Urothelium cell line (cell line): Measurements from ENCODE around the gene AKAP14.
"Not testable (repeated sequence)": the region's sequence is repeated elsewhere in the genome, so short reads cannot be mapped to it uniquely, and the experiment has no call there.

Experiments
- DNase-seq: peaks from one replicate; pipeline ENCODE4 v3.0.0; 2011; ENCODE audit warnings: low spot score, mixed read lengths
- FAIRE-seq: peaks from 2 replicates; lab custom pipeline; 2011; peaks lifted over from hg19 to GRCh38; lab: Jason Lieb, UNC

Gene AKAP14

GRCh38 chrX:119895843-119896326 lies at the start of gene AKAP14:
Gene AKAP14, plus strand, starts transcription at chrX:119895893. Its CDS starts 7,331 bp downstream, at chrX:119903224.
- no peak for DNase-seq
- FAIRE-seq, result no peak

GRCh38 chrX:119852382-119853353 lies 43.0 kb upstream of the AKAP14 start, which contains the start of gene UPF3B:
Gene UPF3B, minus strand, starts transcription at chrX:119852963. Its CDS starts 35 bp downstream, at chrX:119852928.
- DNase-seq (peak; percentile 89), FAIRE-seq (no peak)

GRCh38 chrX:119853444-119853843 lies 42.2 kb upstream of the AKAP14 start:
- DNase-seq, result no peak
- FAIRE-seq, result no peak

DNA sequence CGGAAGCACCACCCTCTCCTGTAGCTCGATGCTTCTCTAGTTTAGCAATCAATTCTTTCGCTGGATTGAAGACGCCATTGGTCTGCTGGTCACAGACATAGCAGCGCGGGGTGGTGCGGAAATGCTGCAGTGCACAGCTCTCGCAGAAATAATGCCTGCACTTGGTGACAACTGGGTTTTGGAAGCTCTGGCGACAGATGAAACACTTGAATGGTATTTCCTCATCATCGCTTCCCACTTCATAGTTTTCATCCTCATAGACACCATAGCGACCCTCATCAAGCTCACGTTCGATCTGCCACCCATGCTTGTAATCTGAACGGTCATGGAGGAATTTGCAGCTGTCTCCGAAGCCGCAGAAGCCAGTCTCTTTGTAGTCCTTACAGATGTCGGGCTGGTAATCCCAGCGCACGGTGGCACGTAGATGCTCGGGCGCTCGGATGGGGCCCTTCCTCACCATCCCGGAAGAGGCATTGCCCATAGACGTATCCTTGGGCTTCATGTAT lies 25.0 kb upstream of the AKAP14 start:
- FAIRE-seq, result no peak
- peak; percentile 2 for DNase-seq

DNA sequence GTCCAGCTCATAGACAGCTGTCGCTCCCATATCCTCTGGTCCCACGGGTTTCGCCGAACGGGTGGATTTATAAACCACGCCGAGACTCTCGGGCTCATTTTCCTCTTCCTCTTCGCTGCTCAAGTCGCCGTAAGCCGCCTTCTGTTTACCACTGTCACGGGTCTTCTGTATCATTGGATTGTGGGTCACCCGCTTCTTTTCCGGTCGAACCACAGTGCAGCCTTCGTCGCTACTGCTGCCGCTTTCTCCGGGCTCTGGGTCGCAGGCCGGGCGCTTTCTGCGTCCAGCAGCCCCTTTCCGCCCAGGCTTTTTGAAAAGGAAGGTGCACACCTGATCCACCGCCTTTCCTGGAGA lies 24.5 kb upstream of the AKAP14 start:
- FAIRE-seq (no peak), DNase-seq (no peak)

GRCh38 chrX:119871599-119872395 lies 23.9 kb upstream of the AKAP14 start, which contains the start of the genes NDUFA1 and RNF113A:
Gene NDUFA1, plus strand, starts transcription at chrX:119871832. Its CDS starts 80 bp downstream, at chrX:119871912.
Gene RNF113A, minus strand, starts transcription at chrX:119871733. Its CDS starts 120 bp downstream, at chrX:119871613.
- FAIRE-seq (no peak), DNase-seq (peak; percentile 70)

GRCh38 chrX:119878740-119879139 lies 17.0 kb upstream of the AKAP14 start:
- DNase-seq (no peak), FAIRE-seq (no peak)

DNA sequence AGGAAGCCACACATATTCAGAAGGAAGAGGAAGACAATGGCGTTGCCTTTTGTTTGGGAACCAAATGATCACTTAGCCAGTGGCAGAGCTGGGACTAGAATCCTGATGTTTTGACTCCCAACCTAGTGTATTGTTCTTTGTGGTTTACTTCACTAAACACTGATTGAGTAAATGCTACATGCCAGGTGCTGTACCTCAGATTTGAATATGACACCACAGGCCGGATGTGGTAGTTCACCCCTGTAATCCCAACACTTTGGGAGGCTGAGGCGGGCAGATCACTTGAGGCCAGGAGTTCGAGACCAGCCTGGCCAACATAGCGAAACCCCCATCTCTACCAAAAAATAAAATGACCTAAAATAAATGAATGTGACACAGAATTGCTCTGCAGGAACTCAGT lies 15.6 kb upstream of the AKAP14 start:
- no peak for FAIRE-seq
- no peak for DNase-seq

GRCh38 chrX:119880552-119881437 lies 14.9 kb upstream of the AKAP14 start:
- FAIRE-seq, result no peak
- DNase-seq, result peak; percentile 11

DNA sequence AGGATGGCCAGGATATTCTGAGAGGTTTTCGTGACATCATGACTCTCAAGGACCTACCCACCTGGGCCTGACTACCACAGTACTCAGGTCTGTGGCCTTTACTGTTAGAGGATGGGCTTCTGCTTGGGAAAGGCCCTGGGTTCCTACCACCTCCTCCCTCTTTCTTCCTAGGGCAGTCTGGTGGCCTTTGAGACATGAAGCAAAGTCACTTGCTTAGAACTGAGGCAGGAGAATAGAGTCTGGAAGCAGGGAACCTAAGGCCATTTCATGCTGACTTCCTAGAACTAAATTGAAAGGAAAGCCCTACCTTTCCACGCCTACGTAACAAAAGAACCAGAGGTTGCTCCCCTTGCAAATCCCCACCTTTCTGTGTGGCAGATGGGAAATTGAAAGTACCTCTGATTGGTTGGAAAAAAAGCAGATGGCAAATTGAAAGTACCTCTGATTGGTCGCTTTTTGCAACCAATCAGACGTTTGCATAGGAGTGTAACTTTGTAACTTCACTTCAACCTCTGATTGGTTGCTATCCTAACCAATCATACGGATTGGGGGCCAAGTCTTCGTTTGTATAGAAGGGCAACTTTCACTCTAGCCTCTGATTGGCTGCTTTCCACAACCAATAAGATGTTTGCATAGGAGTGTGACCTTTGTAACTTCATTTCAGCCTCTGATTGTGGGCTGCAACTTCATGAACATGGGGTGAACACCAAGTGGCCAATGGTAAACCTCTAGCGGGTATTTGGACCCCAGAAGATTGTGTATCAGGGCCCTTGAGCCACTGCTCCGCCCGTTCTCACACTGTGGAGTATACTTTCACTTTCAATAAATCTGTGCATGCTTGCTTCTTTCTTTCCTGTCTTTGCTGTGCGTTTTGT lies 9.9 kb upstream of the AKAP14 start:
- DNase-seq (no peak), FAIRE-seq (no peak)

DNA sequence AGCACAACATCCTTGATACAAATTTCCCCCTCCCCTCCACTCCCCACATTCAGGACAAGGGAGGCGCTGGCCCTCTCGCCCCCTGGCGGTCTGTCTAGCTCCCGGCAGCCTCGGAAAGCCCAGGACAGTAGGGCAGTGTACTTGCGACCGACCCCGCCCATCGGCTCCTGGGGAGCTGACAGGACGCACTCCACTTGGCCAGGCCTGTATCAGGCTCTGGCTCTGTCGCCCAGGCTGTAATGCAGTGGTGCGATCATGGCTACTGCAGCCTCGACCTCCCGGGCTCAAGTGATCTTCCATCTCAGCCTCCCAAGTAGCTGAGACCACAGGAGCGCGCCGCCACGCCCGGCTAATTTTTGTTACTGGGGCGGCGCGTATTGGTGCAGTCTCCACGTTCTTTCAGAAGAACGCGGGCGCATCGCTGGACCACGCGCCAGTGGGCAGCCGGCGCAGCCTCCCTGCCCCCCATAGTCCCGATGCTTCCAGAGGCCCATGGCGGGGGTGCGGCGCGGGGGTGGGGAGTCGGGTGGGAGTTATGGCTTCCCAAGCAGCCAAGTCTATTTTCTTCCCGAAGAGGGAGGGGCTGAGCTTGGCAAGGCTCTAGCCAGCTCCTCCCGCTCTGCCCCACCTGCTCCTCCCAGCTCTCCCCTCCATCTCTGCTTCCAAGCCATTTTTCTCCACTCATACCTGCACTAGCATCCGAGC lies 7.8 kb upstream of the AKAP14 start:
- DNase-seq (peak; percentile 67), FAIRE-seq (no peak)

GRCh38 chrX:119890626-119891025 lies 5.1 kb upstream of the AKAP14 start:
- not testable (repeated sequence) for DNase-seq

DNA sequence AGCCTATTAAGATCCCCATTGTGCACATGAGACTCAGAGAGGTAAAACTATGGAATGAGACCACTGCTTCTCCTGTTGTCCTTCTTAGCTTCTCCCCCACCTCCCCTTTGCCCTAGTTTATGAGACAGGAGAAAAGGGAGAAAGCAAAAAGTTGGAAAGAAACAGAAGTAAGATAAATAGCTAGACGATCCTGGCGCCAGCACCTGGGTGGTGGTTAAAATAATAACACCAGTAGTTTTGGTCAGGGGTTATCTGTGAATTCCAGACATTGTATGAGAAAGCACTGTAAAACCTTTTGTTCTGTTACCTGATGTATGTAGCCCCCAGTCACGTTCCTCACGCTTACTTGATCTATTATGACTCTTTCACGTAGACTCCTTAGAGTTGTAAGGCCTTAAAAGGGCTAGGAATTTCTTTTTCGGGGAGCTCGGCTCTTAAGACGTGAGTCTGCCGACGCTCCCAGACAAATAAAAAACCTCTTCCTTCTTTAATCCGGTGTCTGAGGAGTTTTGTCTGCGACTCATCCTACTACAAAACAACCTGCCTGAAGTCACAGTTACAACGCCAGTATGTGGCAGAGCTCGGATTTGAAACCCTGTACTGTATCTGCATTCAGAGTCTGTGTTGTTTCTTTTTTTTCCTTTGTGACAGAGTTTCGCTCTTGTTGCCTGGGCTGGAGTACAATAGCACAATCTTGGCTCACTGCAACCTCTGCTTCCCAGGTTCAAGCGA lies 3.6 kb upstream of the AKAP14 start:
- FAIRE-seq, DNase-seq: not testable (repeated sequence)

More at GRCh38 chrX:119890626-119891025, 5.1 kb upstream of the AKAP14 start:
- not testable (repeated sequence) for FAIRE-seq

DNA sequence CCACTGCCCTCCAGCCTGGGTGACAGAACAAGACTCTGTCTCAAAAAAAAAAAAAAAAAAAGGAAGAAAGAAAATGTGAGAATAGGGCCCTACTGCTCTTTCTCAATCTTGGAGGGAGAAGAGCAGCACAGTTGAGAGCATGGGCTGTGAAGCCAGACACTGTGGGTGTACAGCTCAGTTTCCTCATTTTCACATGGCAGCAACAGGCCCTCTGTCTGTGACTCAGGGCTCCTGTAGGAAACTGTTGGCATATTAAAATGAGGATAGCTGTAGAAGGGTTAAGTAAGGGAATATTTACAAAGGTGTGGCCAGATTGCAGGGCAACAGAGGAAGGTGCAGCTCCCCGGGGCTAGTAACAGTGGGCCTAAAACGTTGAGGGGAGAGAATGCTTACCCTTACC lies 3.4 kb downstream of the AKAP14 start:
- no peak for FAIRE-seq
- no peak for DNase-seq

- FAIRE-seq (no peak), DNase-seq (no peak)
These were observed 5.3 kb downstream of the AKAP14 start for GRCh38 chrX:119900976-119901375.

DNA sequence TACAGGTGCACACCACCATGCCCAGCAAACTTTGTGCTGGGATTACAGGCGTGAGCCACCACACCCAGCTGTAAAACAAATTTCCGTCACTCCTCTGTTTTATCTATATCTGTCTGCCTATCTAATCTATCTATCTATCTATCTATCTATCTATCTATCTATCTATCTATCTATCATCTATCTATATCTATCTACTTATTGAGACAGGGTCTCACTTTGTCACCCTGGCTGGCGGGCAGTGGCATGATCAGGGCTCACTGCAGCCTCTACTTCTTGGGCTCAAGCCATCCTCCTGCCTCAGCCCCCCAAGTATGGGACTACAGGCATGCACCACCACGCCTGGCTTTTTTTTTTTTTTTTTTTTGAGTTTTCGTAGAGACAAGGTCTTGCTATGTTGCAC lies 20.6 kb downstream of the AKAP14 start:
- no peak for FAIRE-seq
- no peak for DNase-seq

DNA sequence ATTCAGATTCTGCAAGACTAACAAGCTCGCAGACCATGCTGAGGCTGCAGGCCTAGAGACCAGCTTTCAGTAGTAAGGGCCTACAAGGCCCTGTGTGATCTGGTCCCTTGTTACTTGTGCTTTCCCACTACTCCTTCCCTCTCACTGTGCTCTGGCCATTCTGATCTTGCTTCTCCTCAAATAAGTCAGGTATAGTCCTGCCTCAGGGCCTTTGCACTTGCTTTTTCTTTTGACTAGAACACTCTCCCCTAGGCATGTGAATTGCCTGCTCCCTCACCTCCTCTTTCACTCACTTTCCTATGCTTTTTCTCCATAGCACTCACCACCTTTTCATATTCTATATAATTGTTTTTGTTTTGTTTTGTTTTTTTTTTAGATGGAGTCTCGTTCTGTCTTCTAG lies 22.2 kb downstream of the AKAP14 start:
- DNase-seq, result no peak
- FAIRE-seq, result no peak
